Vagina (tissue), 2 donors: Measurements from ENCODE around the gene PSMG2.
"Not testable (repeated sequence)": the region's sequence is repeated elsewhere in the genome, so short reads cannot be mapped to it uniquely, and the experiment has no call there.

Experiments
- CTCF ChIP-seq, 3 experiments: fragments of 450-650 bp in 2 of 3; fragments of 200-600 bp in 1 of 3; sonication (generic) in 1 of 3; IDR thresholded peaks; one replicate each; pipeline ENCODE4 v1.5.1; 2017 to 2019; ENCODE audit warnings: antibody characterized with exemption in 3 of 3, mild to moderate bottlenecking in 2 of 3, moderate library complexity in 2 of 3
- POLR2A ChIP-seq, 2 donors: fragments of 450-650 bp; IDR thresholded peaks; one replicate each; pipeline ENCODE4 v1.6.1; 2017; ENCODE audit warnings: antibody characterized with exemption in 2 of 2, mild to moderate bottlenecking in 2 of 2, moderate library complexity in 2 of 2

- TF ChIP-seq CTCF, POLR2A (IDR thresholded peaks at IDR 0.05): not testable (repeated sequence)
Measured at GRCh38 chr18:12758566-12758965, 55.7 kb downstream of the PSMG2 start.
